Ishikawa (cell line): ENCODE results near the gene ZNF619.

ENCODE experiments used
- CEBPB ChIP-seq: IDR thresholded peaks from 2 replicates; pipeline ENCODE4 v1.6.1; 2012
- CREB1 ChIP-seq: IDR thresholded peaks from 2 replicates; pipeline ENCODE4 v1.6.1; 2012; ENCODE audit warnings: low read depth
- EP300 ChIP-seq: IDR thresholded peaks from 2 replicates; pipeline ENCODE4 v1.6.1; 2012; ENCODE audit warnings: borderline replicate concordance
- RAD21 ChIP-seq: IDR thresholded peaks from 2 replicates; pipeline ENCODE4 v1.6.1; 2012; ENCODE audit warnings: low read depth
- REST ChIP-seq: IDR thresholded peaks from 2 replicates; pipeline ENCODE4 v1.6.1; 2012; ENCODE audit warnings: low read depth, mild to moderate bottlenecking
- TAF1 ChIP-seq: IDR thresholded peaks from 2 replicates; pipeline ENCODE4 v1.6.1; 2012; ENCODE audit warnings: low read depth, mild to moderate bottlenecking
- USF1 ChIP-seq: IDR thresholded peaks from 2 replicates; pipeline ENCODE4 v1.6.1; 2012
- YY1 ChIP-seq: IDR thresholded peaks from 2 replicates; pipeline ENCODE4 v1.6.1; 2012; ENCODE audit warnings: low read depth

ZNF619 gene

GRCh38 chr3:40532252-40532651 is 55.3 kb downstream of the ZNF619 start:
- no peak for TF ChIP-seq CREB1

GRCh38 chr3:40534283-40534682 is 57.4 kb downstream of the ZNF619 start:
- TF ChIP-seq REST (no peak), YY1 (no peak), TAF1 (no peak), USF1 (no peak), CEBPB (no peak), EP300 (no peak), RAD21 (no peak)
